IPS-18c (cell line): ENCODE measurements around the gene CPVL.

ENCODE experiments used
- H3K4me3 ChIP-seq: 2 replicates; pipeline ENCODE4 v1.7.0; 2013; ENCODE audit warnings: low read depth, mild to moderate bottlenecking, low read length, moderate library complexity; ENCODE audit not compliant: insufficient read depth
- H3K9me3 ChIP-seq: one replicate; pipeline ENCODE4 v1.6.1; 2013; ENCODE audit warnings: mild to moderate bottlenecking, low read length, moderate library complexity; ENCODE audit not compliant: control insufficient read depth, insufficient read depth

Gene CPVL

GRCh38 chr7:29043576-29043975 is 102.8 kb downstream of the CPVL start:
- H3K4me3 ChIP-seq: no peak overlapping the region

GRCh38 chr7:29042824-29043231 is 103.5 kb downstream of the CPVL start:
- Histone ChIP-seq H3K9me3 (no peaks in the 10 kb centered on the region), H3K4me3 (no peak overlapping the region)

More at GRCh38 chr7:29043576-29043975, 102.8 kb downstream of the CPVL start:
- no peaks in the 10 kb centered on the region for H3K9me3 ChIP-seq

- H3K9me3 ChIP-seq: no peaks in the 10 kb centered on the region
These were observed 104.3 kb downstream of the CPVL start for GRCh38 chr7:29041991-29042390.

GRCh38 chr7:29040579-29040925 is 105.8 kb downstream of the CPVL start:
- no peaks in the 10 kb centered on the region for H3K9me3 ChIP-seq
- H3K4me3 ChIP-seq: no peak overlapping the region

More at GRCh38 chr7:29041991-29042390, 104.3 kb downstream of the CPVL start:
- H3K4me3 ChIP-seq: no peak overlapping the region

GRCh38 chr7:29039821-29040578 is 106.3 kb downstream of the CPVL start:
- no peaks in the 10 kb centered on the region for H3K9me3 ChIP-seq
- no peak overlapping the region for H3K4me3 ChIP-seq

- Histone ChIP-seq H3K9me3 (no peaks in the 10 kb centered on the region), H3K4me3 (no peak overlapping the region)
These were observed 107.9 kb downstream of the CPVL start for GRCh38 chr7:29038463-29038862.

- Histone ChIP-seq H3K4me3 (no peak overlapping the region), H3K9me3 (no peaks in the 10 kb centered on the region)
These were observed 111.1 kb downstream of the CPVL start for GRCh38 chr7:29035044-29035740.

GRCh38 chr7:29033584-29033983 is 112.8 kb downstream of the CPVL start:
- no peak overlapping the region for H3K4me3 ChIP-seq
- H3K9me3 ChIP-seq: no peaks in the 10 kb centered on the region

- Histone ChIP-seq H3K9me3 (no peaks in the 10 kb centered on the region), H3K4me3 (no peak overlapping the region)
These were observed 114.2 kb downstream of the CPVL start for GRCh38 chr7:29032146-29032545.

- Histone ChIP-seq H3K9me3 (no peaks in the 10 kb centered on the region), H3K4me3 (no peak overlapping the region)
These were observed 115.5 kb downstream of the CPVL start for GRCh38 chr7:29030781-29031275.

- no peak overlapping the region for H3K4me3 ChIP-seq
- no peaks in the 10 kb centered on the region for H3K9me3 ChIP-seq
These were observed 123.9 kb downstream of the CPVL start for GRCh38 chr7:29022291-29022988.

GRCh38 chr7:29019896-29020295 is 126.4 kb downstream of the CPVL start:
- no peak overlapping the region for H3K4me3 ChIP-seq

GRCh38 chr7:29019387-29019786 is 127.0 kb downstream of the CPVL start:
- H3K9me3 ChIP-seq: no peaks in the 10 kb centered on the region
- no peak overlapping the region for H3K4me3 ChIP-seq

More at GRCh38 chr7:29019896-29020295, 126.4 kb downstream of the CPVL start:
- no peaks in the 10 kb centered on the region for H3K9me3 ChIP-seq

- H3K9me3 ChIP-seq: no peaks in the 10 kb centered on the region
- H3K4me3 ChIP-seq: no peak overlapping the region
These were observed 128.6 kb downstream of the CPVL start for GRCh38 chr7:29017713-29018112.

GRCh38 chr7:29014725-29015124 is 131.6 kb downstream of the CPVL start:
- Histone ChIP-seq H3K9me3 (no peaks in the 10 kb centered on the region), H3K4me3 (no peak overlapping the region)

- H3K4me3 ChIP-seq: no peak overlapping the region
- H3K9me3 ChIP-seq: no peaks in the 10 kb centered on the region
These were observed 132.4 kb downstream of the CPVL start for GRCh38 chr7:29013931-29014330.

GRCh38 chr7:29013082-29013695 is 133.1 kb downstream of the CPVL start:
- Histone ChIP-seq H3K9me3 (no peaks in the 10 kb centered on the region), H3K4me3 (no peak overlapping the region)
